Activated T-helper 1 cell treated with anti-CD3 and anti-CD28 coated beads, Interleukin-12 subunit alpha, Interleukin-12 subunit beta, Interleukin-2, Interleukin-4 antibody, amounts not matched to agents 30 ng/mL and 10 ng/mL and 1 ng/mL, durations not matched to agents 14 hours and 24 hours and 36 hours (primary cell): Measurements from ENCODE around the gene SLC30A4. TPM values are rescaled to one million over a fixed set of nuclear protein-coding genes. Genes with fewer than 3 reads are reported as not detected.
A peak's percentile ranks its signal among the peaks of the same experiment; 100 is the strongest.
"Not testable (repeated sequence)": the region's sequence is repeated elsewhere in the genome, so short reads cannot be mapped to it uniquely, and the experiment has no call there.

Experiments
- DNase-seq: peaks from one replicate; pipeline ENCODE4 v3.0.0; 2021; ENCODE audit warnings: low spot score
- H3K27ac Mint-ChIP-seq: one replicate; pipeline ENCODE4 v1.8.0; 2021; ENCODE audit warnings: mild to moderate bottlenecking, mixed read lengths
- H3K27me3 Mint-ChIP-seq: one replicate; pipeline ENCODE4 v1.8.0; 2022; ENCODE audit warnings: mild to moderate bottlenecking, moderate library complexity, mixed read lengths; ENCODE audit not compliant: insufficient read depth
- H3K36me3 Mint-ChIP-seq: one replicate; pipeline ENCODE4 v1.8.0; 2021; ENCODE audit warnings: low read depth, mixed read lengths
- H3K4me1 Mint-ChIP-seq: one replicate; pipeline ENCODE4 v1.8.0; 2021; ENCODE audit warnings: low read depth, mixed read lengths
- H3K4me3 Mint-ChIP-seq: one replicate; pipeline ENCODE4 v1.8.0; 2021; ENCODE audit warnings: mild to moderate bottlenecking, moderate library complexity, mixed read lengths
- H3K9me3 Mint-ChIP-seq: one replicate; pipeline ENCODE4 v1.8.0; 2021; ENCODE audit warnings: mixed read lengths
- intact Hi-C: fragments of 100-400 bp; cut with micrococcal nuclease; formaldehyde crosslinking; loops from one replicate; pipeline ENCODE4 v1.15.1; 2024
- total RNA-seq: library from RNA; stranded (reverse); gene quantifications from 2 replicates; pipeline ENCODE4 v1.2.3, GENCODE V29; 2022

Gene SLC30A4
- total RNA-seq, 1 donor from 2014 or later = 1.6 TPM

DNA sequence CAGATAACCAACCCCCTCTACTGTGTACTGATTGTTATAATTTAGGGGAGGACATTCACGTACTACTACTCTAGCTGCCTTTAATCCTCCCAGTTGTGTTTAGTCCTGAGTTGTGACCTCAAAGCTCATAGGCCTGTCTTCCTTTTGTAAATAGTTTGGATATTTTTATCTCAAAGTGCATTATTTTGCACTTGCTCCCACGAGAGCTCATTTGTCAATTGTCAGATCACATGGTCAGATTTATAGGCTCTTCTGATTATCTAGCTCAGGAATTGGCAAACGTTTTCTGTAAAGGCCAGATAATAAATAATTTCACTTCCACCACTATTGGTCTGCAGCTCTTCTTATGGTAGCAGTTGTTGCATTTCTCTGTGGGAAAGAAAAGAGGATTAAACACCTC is 14.4 kb upstream of the SLC30A4 start:
- Mint-ChIP-seq H3K9me3 (no peaks in the 10 kb centered on the region), H3K4me1 (no peaks in the 10 kb centered on the region)

DNA sequence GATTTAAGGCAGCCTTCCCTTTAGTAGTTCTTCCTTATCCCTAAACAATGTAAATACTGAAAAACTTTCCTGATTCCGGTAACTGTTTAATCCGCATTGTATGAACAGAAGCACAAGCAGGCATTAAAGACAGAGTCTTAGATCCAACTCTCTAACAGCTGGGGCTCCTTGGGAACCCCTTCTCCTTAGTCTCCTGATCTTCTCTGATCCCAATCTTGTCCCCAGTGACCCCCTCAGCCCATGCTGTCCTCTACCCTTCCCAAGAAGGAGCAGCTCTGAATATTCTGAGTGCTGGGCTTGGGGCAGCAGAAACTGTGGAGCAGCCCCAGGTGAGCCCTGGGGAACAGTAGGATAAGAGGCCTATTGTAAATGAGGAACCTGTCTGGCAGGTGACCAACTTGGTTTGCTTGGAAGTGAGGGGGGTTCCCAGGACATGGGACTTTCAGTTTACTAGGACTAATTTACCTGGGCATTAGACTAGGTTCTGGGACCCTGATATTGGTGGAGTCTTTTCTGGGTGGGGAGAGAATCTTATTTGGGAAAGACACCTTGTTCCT is 13.0 kb upstream of the SLC30A4 start:
- DNase-seq = no peak
- H3K36me3 Mint-ChIP-seq = no peaks in the 10 kb centered on the region
- no peaks in the 10 kb centered on the region for H3K9me3 Mint-ChIP-seq
- peaks cover 26% of the 10 kb centered on the region for H3K27me3 Mint-ChIP-seq
- no peak overlapping the region for H3K4me3 Mint-ChIP-seq
- no peak overlapping the region for H3K27ac Mint-ChIP-seq
- intact Hi-C loops = no loop called here
- no peaks in the 10 kb centered on the region for H3K4me1 Mint-ChIP-seq

More for the DNA sequence above, 14.4 kb upstream of the SLC30A4 start:
- peaks cover 15% of the 10 kb centered on the region for H3K27me3 Mint-ChIP-seq
- DNase-seq = no peak
- H3K4me3 Mint-ChIP-seq = no peak overlapping the region
- H3K36me3 Mint-ChIP-seq = no peaks in the 10 kb centered on the region
- H3K27ac Mint-ChIP-seq = no peak overlapping the region
- intact Hi-C loops = no loop called here

DNA sequence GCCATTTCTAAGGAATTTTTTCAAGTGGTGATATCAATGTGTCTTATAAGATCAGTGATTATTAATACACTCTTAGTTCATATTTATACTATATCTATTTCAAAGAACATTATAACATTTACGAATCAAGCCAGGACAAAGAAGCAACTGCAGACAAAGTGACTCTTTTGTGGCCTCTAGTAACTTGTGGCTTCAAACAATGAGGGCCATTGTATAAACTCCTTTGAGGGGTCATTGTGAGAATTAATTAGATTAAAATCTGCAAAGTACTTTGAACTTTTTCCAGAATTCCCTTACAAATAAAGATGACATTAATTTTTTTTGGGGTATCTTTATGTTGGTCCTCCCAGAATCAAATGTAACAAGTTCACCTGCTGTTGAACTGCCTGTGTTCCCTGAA is 12.3 kb upstream of the SLC30A4 start:
- Mint-ChIP-seq H3K27me3 (peaks cover 26% of the 10 kb centered on the region), H3K9me3 (no peaks in the 10 kb centered on the region), H3K27ac (no peak overlapping the region), H3K4me3 (no peak overlapping the region), H3K4me1 (no peaks in the 10 kb centered on the region), H3K36me3 (no peaks in the 10 kb centered on the region)
- intact Hi-C loops = no loop called here
- no peak for DNase-seq

DNA sequence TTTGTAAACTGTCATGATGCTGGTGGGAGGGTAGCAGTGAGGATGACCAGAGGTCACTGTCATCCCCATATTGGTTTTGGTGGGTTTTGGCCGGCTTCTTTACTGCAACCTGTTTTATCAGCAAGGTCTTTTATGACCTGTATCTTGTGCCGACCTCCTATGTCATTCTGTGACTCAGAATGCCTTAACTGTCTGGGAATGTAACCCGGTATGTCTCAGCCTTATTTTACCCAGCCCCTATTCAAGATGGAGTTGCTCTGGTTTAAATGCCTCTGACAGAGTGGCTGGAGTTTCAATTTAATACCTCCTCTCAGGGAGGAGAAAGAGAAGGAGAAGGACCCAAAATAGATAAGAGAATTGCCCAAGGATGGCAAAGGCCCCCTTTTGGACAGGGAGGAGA is 10.3 kb upstream of the SLC30A4 start:
- H3K9me3 Mint-ChIP-seq, H3K36me3 Mint-ChIP-seq, intact Hi-C loops, H3K4me1 Mint-ChIP-seq, H3K4me3 Mint-ChIP-seq, DNase-seq, H3K27ac Mint-ChIP-seq: not testable (repeated sequence)
- H3K27me3 Mint-ChIP-seq = peaks cover 28% of the 10 kb centered on the region

DNA sequence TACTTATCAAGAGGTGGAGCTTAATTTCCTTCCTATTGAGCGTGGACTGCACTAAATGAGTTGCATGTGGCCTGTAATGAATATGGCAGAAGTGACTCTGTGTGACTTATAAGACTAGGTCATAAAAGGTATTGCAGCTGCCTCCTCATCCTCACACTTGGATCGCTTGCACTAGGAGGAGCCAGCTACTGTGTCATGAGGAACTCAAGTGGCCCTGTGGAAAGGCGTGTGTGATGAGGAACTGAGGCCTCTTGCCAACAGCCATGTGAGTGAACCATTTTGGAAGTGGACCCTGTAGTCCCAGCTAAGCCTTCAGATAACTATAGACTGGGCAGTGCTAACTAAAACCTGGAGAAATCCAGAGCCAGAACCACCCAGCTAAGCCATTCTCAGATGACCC is 7.1 kb upstream of the SLC30A4 start:
- Mint-ChIP-seq H3K36me3 (no peaks in the 10 kb centered on the region), H3K9me3 (no peaks in the 10 kb centered on the region), H3K27ac (no peak overlapping the region), H3K4me1 (no peaks in the 10 kb centered on the region), H3K27me3 (peaks cover 30% of the 10 kb centered on the region), H3K4me3 (no peak overlapping the region)
- intact Hi-C loops = no loop called here
- DNase-seq = no peak

DNA sequence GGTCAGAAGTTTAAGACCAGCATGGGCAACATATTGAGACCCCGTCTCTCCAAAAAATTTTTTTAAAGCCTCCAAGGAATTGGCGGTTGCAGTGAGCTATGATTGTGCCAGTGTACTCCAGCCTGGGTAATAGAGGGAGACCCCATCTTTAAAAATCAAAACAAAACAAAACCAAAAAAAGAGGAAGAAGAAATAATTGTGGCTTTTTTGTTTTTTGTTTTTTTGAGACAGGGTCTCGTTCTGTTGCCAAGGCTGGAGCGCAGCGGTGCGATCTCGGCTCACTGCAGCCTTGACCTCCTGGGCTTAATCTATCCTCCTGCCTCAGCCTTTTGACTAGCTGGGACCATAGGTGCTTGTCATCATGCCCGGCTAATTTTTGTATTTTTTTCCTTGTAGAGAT is 4.5 kb upstream of the SLC30A4 start:
- Mint-ChIP-seq H3K27ac (no peak overlapping the region), H3K27me3 (peaks cover 39% of the 10 kb centered on the region), H3K4me3 (no peak overlapping the region), H3K36me3 (no peaks in the 10 kb centered on the region), H3K4me1 (peaks cover 6% of the 10 kb centered on the region), H3K9me3 (no peaks in the 10 kb centered on the region)
- intact Hi-C loops = no loop called here
- no peak for DNase-seq

DNA sequence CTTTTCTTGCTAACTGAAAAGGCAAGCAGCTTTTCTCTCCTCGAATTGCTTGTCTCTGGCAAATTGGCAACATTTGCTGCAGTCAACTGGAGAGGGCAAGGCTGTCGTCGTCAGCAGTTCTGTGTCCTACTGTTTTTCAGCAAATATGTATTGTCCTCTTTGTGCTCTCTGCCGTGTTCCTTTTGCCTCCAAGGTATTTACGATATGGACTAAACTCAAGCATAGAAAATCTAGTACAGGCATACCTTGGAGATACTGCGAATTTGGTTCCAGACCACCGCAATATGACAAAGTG is 558 bp upstream of the SLC30A4 start:
- no peak for DNase-seq
- Mint-ChIP-seq H3K4me1 (peaks cover 22% of the 10 kb centered on the region), H3K9me3 (no peaks in the 10 kb centered on the region), H3K36me3 (no peaks in the 10 kb centered on the region), H3K27ac (peak overlapping the region; percentile 66), H3K4me3 (peak overlapping the region; percentile 86), H3K27me3 (peaks cover 25% of the 10 kb centered on the region)
- intact Hi-C loops = no loop called here

DNA sequence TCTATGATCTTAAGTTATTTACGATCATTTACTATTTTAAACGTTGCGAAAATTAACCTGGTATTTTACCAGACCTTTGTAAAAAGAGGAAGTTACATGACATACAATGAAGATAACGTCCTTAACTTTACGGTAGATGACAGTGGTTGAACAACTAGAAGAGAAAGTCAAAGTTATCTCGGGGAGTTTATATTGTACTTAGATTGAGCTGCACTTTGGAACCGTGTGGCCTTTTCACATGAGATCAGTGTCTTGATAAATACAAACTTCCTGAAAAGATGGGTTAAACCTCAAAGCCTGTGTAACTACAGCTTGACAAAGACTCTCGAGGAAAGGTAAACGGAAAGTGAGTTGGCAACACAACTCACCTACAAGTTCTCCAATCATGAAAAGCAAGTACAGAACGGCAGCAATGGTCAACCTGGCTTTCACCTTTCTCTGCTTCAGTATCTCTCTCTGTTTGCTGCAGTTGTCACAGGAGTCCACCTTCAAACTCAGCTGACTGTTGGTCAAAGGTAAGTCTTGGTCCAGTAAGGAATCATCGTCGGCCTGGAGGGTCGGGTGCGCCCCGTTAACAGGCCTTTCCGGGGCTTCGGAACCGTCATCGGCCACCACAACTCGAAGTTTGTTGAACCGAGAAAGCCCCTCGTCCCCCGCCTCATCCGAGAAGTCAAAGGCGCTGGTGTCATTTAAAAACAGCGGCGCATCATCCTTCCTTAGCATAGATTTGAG is 793 bp downstream of the SLC30A4 start:
- DNase-seq = no peak
- Mint-ChIP-seq H3K9me3 (no peaks in the 10 kb centered on the region), H3K27me3 (peaks cover 25% of the 10 kb centered on the region), H3K4me3 (peak overlapping the region; percentile 88), H3K36me3 (no peaks in the 10 kb centered on the region), H3K4me1 (peaks cover 22% of the 10 kb centered on the region), H3K27ac (peak overlapping the region; percentile 25)
- intact Hi-C loops = loop anchor here (1.0 kb wide), 4 partner anchors 63 to 242 kb away; partner anchors contain the start of gene BLOC1S6

DNA sequence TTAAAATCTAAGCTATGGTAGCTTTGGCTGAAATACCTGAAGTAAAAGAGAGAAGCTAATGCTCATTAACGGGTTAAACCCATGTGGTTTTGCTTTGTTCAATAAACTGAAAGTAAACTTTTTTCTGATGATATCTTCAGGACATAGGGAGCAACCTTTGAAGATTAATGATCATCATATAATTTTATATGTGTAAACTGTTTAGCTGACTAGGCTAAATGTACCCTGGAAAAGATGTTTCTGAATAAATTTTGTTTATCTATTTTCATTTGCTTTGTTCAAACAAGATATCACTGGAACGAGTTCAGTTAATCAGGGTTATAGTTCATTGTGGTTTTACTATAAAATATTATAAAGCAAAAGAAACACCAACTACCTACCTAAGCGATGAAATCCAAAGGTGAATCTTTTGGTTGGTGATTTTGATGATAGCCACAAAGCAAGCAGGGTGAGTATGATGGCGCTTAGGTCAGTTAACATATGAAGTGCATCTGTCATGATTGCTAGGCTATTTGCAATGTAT is 11.7 kb downstream of the SLC30A4 start:
- no peaks in the 10 kb centered on the region for H3K9me3 Mint-ChIP-seq
- DNase-seq = no peak
- H3K27ac Mint-ChIP-seq = no peak overlapping the region
- intact Hi-C loops = no loop called here
- no peak overlapping the region for H3K4me3 Mint-ChIP-seq
- no peaks in the 10 kb centered on the region for H3K27me3 Mint-ChIP-seq
- H3K4me1 Mint-ChIP-seq = no peaks in the 10 kb centered on the region
- H3K36me3 Mint-ChIP-seq = no peaks in the 10 kb centered on the region

DNA sequence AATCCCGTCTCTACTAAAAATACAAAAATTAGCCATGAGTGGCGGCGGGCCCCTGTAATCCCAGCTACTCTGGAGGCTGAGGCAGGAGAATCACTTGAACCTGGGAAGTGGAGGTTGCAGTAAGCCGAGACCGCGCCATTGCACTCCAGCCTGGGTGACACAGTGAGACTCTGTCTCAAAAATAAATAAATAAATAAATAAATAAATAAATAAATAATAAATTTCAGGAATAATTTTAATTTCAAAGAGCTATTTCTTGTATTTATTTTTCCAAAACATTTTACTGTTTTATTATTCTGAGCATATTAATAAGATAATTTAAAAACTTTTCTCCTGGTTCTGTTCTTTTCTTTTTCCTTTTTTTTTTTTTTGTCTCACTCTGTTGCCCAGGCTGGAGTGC is 15.4 kb downstream of the SLC30A4 start:
- H3K27ac Mint-ChIP-seq, H3K4me3 Mint-ChIP-seq, DNase-seq, H3K36me3 Mint-ChIP-seq, intact Hi-C loops, H3K27me3 Mint-ChIP-seq, H3K4me1 Mint-ChIP-seq, H3K9me3 Mint-ChIP-seq: not testable (repeated sequence)

DNA sequence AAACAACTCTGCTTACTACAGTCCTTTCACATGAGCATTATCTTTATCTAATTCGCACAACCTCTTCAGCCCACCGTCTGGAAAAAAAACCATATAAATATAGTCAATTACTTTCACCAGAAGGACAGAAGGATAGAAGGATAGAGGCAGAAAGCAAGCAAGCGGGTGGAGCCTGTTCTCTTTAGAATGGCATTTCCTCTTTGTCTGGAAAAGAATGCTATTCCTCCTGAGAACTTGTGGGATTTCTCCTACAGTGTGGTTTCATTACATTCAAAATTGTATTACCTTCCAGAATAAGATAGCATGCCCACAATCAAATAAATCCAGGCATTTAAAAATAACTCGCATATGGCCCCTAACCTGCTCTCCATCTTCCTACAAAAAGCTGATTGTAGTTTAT is 23.1 kb downstream of the SLC30A4 start:
- Mint-ChIP-seq H3K36me3 (no peaks in the 10 kb centered on the region), H3K4me3 (no peak overlapping the region), H3K27me3 (no peaks in the 10 kb centered on the region), H3K9me3 (no peaks in the 10 kb centered on the region), H3K27ac (no peak overlapping the region), H3K4me1 (no peaks in the 10 kb centered on the region)
- no peak for DNase-seq
- intact Hi-C loops = no loop called here

DNA sequence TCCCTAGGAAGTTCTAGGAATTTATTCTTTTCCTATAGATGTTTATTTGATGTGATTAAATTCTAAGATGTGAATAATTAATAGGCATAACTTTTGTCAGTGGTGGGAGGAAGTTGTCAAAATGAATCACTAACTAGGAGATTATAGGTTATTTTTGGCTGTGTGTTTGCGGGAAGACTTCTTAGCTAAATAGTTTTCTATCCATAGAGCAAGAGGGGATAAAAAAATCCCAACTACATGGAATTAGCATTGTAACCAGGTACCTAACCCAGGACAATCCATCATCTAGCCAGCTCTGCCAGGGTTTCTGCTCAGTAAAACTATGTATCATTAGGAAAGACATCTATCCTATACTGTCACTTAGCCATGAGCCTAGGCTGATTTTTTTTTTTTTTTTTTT is 23.9 kb downstream of the SLC30A4 start:
- H3K36me3 Mint-ChIP-seq = no peaks in the 10 kb centered on the region
- intact Hi-C loops = no loop called here
- H3K27ac Mint-ChIP-seq = no peak overlapping the region
- no peak overlapping the region for H3K4me3 Mint-ChIP-seq
- no peaks in the 10 kb centered on the region for H3K27me3 Mint-ChIP-seq
- no peaks in the 10 kb centered on the region for H3K4me1 Mint-ChIP-seq
- DNase-seq = no peak
- no peaks in the 10 kb centered on the region for H3K9me3 Mint-ChIP-seq

DNA sequence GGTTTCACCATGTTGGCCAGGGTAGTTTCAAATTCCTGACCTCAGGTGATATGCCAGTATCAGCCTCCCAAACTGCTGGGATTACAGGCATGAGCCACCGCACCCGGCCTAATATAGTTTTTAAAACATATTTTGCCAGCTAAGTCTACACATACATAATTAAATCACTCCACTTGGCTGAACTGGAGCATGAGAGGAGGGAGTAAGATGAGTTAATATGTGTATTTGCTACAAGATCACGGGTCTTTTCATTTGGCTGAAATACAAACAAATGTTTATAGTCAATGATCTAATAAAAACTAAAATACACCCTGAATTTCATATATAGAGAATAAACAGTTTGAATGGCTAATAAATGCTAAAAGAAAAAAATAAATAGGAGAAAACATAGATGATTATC is 25.3 kb downstream of the SLC30A4 start:
- Mint-ChIP-seq H3K36me3 (no peaks in the 10 kb centered on the region), H3K9me3 (no peaks in the 10 kb centered on the region), H3K4me3 (no peak overlapping the region), H3K27me3 (no peaks in the 10 kb centered on the region), H3K4me1 (no peaks in the 10 kb centered on the region), H3K27ac (no peak overlapping the region)
- intact Hi-C loops = no loop called here
- DNase-seq = no peak

DNA sequence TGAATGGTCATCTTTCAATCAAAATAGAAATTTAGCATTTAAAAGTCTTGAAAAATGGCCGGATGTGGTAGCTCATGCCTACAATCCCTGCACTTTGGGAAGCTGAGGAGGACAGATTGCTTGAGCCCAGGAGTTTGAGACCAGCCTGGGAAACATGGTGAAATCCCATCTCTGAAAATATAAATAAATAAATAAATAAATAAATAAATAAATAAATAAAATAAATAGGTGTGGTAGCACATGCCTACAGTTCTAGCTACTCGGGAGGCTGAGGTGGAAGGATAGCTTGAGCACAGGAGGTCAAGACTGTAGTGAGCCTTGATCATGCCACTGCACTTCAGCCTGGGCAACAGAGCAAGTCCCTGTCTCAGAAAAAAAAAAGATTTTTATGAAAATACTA is 25.9 kb downstream of the SLC30A4 start:
- Mint-ChIP-seq H3K4me3 (no peak overlapping the region), H3K36me3 (no peaks in the 10 kb centered on the region), H3K27ac (no peak overlapping the region), H3K4me1 (no peaks in the 10 kb centered on the region), H3K27me3 (no peaks in the 10 kb centered on the region), H3K9me3 (no peaks in the 10 kb centered on the region)
- DNase-seq = no peak
- intact Hi-C loops = no loop called here
